Subcutaneous abdominal adipose tissue (tissue), 5 donors: ENCODE results near the gene MINDY4B.
"Not testable (repeated sequence)": the region's sequence is repeated elsewhere in the genome, so short reads cannot be mapped to it uniquely, and the experiment has no call there.

Source experiments
- H3K27ac ChIP-seq: one replicate; pipeline ENCODE4 v1.7.0; 2013; ENCODE audit warnings: low read depth, mild to moderate bottlenecking, inconsistent platforms, low read length, moderate library complexity
- H3K27me3 ChIP-seq, 5 donors: one replicate each; pipeline ENCODE4 v1.7.0; 2013; ENCODE audit warnings: low read length in 5 of 5, inconsistent platforms in 1 of 5; ENCODE audit not compliant: control insufficient read depth in 5 of 5, insufficient read depth in 4 of 5
- H3K36me3 ChIP-seq, 5 donors: one replicate each; pipeline ENCODE4 v1.7.0; 2013; ENCODE audit warnings: low read length in 5 of 5; ENCODE audit not compliant: control insufficient read depth in 5 of 5, insufficient read depth in 5 of 5
- H3K4me1 ChIP-seq, 5 donors: one replicate each; pipeline ENCODE4 v1.7.0; 2013; ENCODE audit warnings: low read length in 5 of 5, mild to moderate bottlenecking in 3 of 5, moderate library complexity in 1 of 5; ENCODE audit not compliant: control insufficient read depth in 5 of 5, insufficient read depth in 5 of 5
- H3K4me3 ChIP-seq, 5 donors: one replicate each; pipeline ENCODE4 v1.7.0; 2013; ENCODE audit warnings: low read length in 5 of 5, low read depth in 1 of 5
- H3K9ac ChIP-seq, 5 donors: one replicate each; pipeline ENCODE4 v1.7.0; 2013; ENCODE audit warnings: low read length in 5 of 5, mild to moderate bottlenecking in 4 of 5, moderate library complexity in 3 of 5
- H3K9me3 ChIP-seq, 5 donors: one replicate each; pipeline ENCODE4 v1.7.0; 2013; ENCODE audit warnings: low read length in 5 of 5; ENCODE audit not compliant: control insufficient read depth in 5 of 5
- donor health status: healthy.
- donor health status: healthy.
- donor health status: healthy.
- donor health status: healthy.
- donor health status: healthy.

MINDY4B gene

DNA sequence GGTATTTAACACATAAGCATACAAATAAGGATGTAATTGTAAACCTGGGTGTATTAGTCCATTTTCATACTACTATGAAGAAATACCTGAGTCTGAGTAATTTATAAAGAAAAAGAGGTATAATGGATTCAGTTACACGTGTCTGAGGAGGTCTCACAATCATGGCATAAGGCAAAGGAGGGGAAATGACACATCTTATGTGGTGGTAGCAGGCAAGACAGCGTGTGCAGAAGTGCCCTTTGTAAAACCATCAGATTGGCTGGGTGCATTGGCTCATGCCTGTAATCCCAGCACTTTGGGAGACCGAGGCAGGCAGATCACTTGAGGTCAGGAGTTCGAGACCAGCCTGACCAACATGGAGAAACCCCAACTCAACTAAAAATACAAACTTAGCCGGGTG lies 41.3 kb downstream of the MINDY4B start:
- not testable (repeated sequence) for H3K27me3 ChIP-seq, H3K36me3 ChIP-seq

DNA sequence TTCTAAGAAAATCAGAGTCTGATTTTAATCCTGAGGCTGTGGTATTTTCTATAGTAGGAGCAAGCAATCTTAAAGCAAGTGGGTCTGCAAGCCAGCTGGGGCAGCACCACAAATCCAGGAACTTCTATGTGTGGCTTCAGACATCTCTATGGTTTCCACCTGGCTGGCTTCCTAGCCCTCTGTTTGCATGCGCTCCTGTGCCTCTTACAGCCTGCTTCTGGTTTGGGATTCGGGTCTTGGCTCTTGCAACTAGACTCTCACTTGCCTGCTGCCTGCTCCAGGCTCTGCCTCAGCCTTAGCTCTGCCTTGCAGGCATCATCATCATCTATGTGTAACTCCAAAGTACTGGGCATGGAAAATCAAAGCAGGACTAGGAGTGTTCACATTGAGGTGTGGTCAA lies 43.4 kb downstream of the MINDY4B start:
- peaks cover 0 to 4% (median 0%) of the 10 kb centered on the region in 5 donors for H3K27me3 ChIP-seq
- no peak overlapping the region for H3K9ac ChIP-seq
- no peaks in the 10 kb centered on the region for H3K36me3 ChIP-seq
- no peaks in the 10 kb centered on the region for H3K4me1 ChIP-seq
- no peak overlapping the region for H3K27ac ChIP-seq
- H3K4me3 ChIP-seq, result no peak overlapping the region
- no peaks in the 10 kb centered on the region for H3K9me3 ChIP-seq

More for the DNA sequence above, 41.3 kb downstream of the MINDY4B start:
- not testable (repeated sequence) for H3K9ac ChIP-seq, H3K27ac ChIP-seq, H3K9me3 ChIP-seq, H3K4me3 ChIP-seq, H3K4me1 ChIP-seq

DNA sequence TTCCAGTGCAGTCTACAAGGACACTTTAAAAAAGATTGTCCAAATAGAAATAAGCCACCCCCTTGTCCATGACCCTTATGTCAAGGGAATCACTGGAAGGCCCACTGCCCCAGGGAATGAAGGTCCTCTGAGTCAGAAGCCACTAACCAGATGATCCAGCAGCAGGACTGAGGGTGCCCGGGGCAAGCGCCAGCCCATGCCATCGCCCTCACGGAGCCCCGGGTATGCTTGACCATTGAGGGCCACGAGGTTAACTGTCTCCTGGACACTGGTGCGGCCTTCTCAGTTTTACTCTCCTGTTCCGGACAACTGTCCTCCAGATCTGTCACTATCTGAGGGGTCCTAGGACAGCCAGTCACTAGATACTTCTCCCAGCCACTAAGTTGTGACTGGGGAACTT lies 47.3 kb downstream of the MINDY4B start:
- H3K4me1 ChIP-seq, H3K9me3 ChIP-seq, H3K36me3 ChIP-seq, H3K4me3 ChIP-seq, H3K27me3 ChIP-seq, H3K9ac ChIP-seq, H3K27ac ChIP-seq: not testable (repeated sequence)

DNA sequence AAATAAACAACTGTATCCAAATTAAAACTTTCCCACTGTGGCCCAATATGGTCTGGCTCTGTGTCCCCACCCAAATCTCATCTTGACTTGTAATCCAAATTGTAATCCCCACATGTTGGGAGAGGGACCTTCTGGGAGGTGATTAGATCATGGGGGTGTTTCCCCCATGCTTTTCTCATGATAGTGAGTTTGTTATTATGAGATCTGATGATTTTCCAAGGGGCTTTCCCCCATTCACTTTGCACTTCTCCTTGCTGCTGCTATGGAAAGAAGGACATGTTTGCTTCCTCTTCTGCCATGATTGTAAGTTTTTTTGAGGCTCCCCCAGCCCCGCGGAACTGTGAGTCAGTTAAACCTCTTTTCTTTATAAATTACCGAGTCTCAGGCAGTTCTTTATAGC lies 55.0 kb downstream of the MINDY4B start:
- H3K4me1 ChIP-seq, result no peaks in the 10 kb centered on the region
- no peaks in the 10 kb centered on the region for H3K36me3 ChIP-seq
- peaks cover 0 to 10% (median 3%) of the 10 kb centered on the region in 5 donors for H3K9me3 ChIP-seq
- H3K9ac ChIP-seq, result no peak overlapping the region
- no peaks in the 10 kb centered on the region for H3K27me3 ChIP-seq
- H3K27ac ChIP-seq, result no peak overlapping the region
- H3K4me3 ChIP-seq, result no peak overlapping the region

DNA sequence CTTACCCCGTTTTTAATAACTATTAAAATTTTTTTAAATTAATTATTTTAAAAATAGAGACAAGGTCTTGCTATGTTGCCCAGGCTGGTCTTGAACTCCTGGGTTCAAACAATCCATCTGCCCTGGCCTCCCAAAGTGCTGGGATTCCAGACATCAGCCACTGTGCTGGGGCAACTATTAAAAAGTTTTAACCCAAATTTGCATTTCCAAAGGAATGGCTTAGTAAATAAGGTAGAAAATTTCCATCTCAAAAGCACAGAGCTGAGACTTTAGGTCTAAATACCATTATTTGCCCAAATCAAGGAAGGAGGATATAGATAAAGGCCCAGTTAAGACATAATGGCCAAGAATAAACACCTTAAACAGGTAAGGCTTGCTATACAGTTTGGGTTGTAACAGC lies 56.4 kb downstream of the MINDY4B start:
- no peaks in the 10 kb centered on the region for H3K36me3 ChIP-seq
- H3K4me1 ChIP-seq, result no peaks in the 10 kb centered on the region
- H3K27ac ChIP-seq, result no peak overlapping the region
- no peak overlapping the region for H3K4me3 ChIP-seq
- H3K9me3 ChIP-seq, result peaks cover 0 to 10% (median 3%) of the 10 kb centered on the region in 5 donors
- H3K27me3 ChIP-seq, result no peaks in the 10 kb centered on the region
- H3K9ac ChIP-seq, result no peak overlapping the region

DNA sequence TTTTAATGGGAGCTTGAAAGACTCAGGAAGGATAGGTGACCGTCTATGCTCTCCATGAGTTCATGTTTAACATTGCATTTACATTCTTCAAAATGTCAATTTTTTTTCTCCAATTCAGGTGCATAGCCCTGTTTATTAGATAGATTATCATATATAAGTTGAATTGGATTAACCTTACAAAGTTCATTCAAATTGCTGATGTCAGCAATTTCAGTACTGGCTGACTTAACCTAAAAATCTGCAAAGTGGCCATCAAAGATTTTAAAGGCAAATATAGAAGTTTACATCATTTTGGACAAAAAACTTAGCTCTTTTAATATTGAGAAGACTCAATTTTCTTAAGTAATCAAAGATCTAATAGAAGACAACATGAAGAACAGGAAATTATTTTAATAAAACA lies 57.8 kb downstream of the MINDY4B start:
- Histone ChIP-seq H3K4me3 (no peak overlapping the region), H3K36me3 (no peaks in the 10 kb centered on the region), H3K9ac (no peak overlapping the region), H3K9me3 (peaks cover 0 to 10% (median 3%) of the 10 kb centered on the region in 5 donors), H3K4me1 (no peaks in the 10 kb centered on the region), H3K27me3 (no peaks in the 10 kb centered on the region), H3K27ac (no peak overlapping the region)

DNA sequence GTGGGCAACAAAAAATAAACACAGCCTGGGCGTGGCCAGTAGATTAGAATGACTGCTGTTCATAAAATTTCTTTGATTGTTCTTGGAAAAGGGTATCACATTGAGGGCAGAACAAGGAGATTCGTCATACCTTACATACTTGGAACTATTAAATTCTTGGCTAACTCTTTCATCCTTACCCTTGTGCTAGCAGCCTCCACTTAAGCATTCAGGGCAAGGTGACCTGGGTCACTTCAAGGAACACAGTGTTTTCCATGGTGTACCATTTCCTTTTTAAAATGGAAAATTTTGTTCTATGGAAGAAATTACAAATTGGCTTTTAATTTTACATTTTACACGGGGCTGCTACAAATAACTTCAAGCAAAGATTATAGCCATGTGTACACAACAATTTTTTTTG lies 60.8 kb downstream of the MINDY4B start:
- H3K4me3 ChIP-seq, result no peak overlapping the region
- no peaks in the 10 kb centered on the region for H3K36me3 ChIP-seq
- no peak overlapping the region for H3K27ac ChIP-seq
- H3K9me3 ChIP-seq, result no peaks in the 10 kb centered on the region
- no peaks in the 10 kb centered on the region for H3K4me1 ChIP-seq
- peaks cover 0 to 3% (median 0%) of the 10 kb centered on the region in 5 donors for H3K27me3 ChIP-seq
- no peak overlapping the region for H3K9ac ChIP-seq

DNA sequence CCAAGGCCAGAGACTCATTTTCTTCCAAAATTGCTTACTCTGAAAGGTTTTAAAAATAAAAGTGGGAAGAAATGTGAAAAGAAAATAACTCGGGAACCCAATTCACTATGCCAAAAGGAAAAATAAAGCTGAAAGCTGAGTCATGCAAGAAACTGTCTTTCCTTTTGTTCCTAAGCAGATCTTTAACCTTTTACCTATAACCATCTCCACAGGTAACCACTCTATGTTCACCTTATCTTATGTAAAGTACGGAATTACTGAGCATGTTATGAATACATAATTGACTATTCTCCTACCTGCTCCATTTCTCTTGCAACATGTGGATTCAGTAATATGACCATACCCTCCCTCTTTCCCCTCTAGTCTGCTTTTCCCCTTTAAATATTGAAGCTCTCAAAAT lies 62.0 kb downstream of the MINDY4B start:
- Histone ChIP-seq H3K9me3 (no peaks in the 10 kb centered on the region), H3K36me3 (no peaks in the 10 kb centered on the region), H3K4me3 (no peak overlapping the region), H3K27ac (no peak overlapping the region), H3K9ac (no peak overlapping the region), H3K4me1 (no peaks in the 10 kb centered on the region), H3K27me3 (peaks cover 0 to 3% (median 0%) of the 10 kb centered on the region in 5 donors)

DNA sequence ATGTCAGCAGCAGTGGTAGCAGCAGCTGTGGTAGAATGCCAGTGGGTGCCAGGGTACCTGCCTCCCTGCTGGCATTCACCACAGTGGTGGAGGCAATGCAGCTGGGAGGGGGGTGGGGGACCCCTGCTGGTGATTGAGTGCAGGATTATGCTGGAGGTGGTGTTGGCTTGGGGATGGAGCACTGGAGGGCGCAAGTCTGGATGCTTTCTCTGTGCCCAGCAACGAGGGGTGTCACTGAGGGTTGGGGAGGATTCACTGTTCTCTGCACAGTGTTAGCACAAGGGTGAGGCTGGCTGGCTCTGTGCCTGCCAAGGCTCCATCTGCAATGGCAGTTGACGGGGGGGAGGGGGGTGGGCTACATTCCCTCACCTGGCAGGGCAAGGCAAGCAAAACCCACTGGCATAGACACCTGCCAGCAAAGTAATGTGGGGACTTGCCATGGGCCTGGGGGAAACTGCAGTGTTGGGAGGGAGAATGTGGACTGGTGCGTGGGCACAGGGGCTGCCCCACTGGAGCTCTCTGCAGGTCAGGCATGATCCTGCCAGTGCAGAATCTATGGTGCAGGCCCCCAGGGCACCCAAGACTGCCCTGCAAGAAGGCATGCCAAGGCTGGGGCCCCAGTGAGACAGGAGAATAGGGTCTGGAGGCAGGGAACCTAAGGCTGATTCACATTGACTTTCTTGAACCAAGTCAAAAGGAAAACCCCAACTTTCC lies 64.3 kb downstream of the MINDY4B start:
- Histone ChIP-seq H3K9me3 (no peaks in the 10 kb centered on the region), H3K4me1 (no peaks in the 10 kb centered on the region), H3K9ac (no peak overlapping the region), H3K27ac (no peak overlapping the region), H3K4me3 (no peak overlapping the region), H3K36me3 (no peaks in the 10 kb centered on the region), H3K27me3 (peaks cover 0 to 3% (median 0%) of the 10 kb centered on the region in 5 donors)

DNA sequence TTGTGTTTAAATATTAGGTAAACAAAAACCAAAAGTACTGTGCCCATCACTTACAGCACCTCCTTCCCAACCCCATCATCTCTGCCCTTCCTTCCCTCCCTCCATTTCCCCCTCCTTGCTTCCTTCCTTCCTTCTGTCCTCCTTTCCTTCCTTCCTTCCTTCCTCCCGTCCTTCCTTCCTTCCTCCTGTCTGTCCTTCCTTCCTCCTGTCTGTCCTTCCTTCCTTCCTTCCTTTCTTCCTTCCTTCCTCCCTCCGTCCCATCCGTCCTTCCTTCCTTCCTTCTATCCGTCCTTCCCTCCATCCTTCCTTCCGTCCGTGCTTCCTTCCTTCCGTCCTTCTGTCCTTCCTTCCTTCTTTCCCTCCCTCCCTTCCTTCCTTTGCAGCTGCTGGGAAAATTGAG lies 74.5 kb downstream of the MINDY4B start:
- no peak overlapping the region for H3K9ac ChIP-seq
- H3K9me3 ChIP-seq, result peaks cover 0 to 6% (median 0%) of the 10 kb centered on the region in 5 donors
- H3K27me3 ChIP-seq, result peaks cover 0 to 2% (median 0%) of the 10 kb centered on the region in 5 donors
- H3K27ac ChIP-seq, result no peak overlapping the region
- no peaks in the 10 kb centered on the region for H3K36me3 ChIP-seq
- no peak overlapping the region for H3K4me3 ChIP-seq
- no peaks in the 10 kb centered on the region for H3K4me1 ChIP-seq
